HG02678 (cell line): Measurements from ENCODE around the gene FAM120B.
A peak's percentile ranks its signal among the peaks of the same experiment; 100 is the strongest.

ENCODE experiments used
- ATAC-seq: cut with Tn5 transposase; IDR thresholded peaks from one replicate; pipeline ENCODE4 v1.9.1; 2021; ENCODE audit warnings: mild to moderate bottlenecking, moderate library complexity; ENCODE audit not compliant: unreplicated experiment

FAM120B gene

DNA sequence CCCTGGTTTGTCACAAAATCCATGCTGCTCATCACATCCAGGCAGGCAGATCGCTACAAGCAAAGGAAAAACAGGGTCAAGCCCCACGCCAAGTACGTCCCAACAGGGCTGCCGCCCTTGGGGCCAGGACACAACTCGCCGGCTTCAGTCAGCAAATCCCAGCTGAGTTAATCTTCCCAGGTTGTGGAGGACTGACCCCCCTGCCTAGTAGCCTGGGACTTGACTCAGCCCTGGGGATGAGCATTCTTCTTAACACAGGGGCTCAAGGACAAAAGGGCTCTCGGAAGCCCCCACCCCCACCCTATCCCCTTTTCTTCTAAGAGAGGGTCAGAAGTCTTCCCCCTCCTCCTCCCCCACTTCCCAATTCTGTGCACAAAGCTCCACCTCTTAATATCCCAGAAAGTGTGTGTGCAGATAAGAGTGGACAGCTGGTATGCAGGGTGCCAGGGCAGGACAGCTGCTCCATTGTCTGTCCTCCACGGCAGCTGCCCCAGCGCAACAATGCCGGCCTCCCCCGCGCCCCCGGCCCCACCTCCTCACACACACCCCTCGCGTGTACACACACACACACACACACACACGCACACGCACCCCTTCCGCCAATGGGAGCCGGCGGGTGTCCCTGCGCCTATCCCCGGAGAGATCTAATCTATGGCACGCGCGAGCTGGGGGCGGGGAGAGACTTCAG lies 20.2 kb upstream of the FAM120B start:
- ATAC-seq: no peak

DNA sequence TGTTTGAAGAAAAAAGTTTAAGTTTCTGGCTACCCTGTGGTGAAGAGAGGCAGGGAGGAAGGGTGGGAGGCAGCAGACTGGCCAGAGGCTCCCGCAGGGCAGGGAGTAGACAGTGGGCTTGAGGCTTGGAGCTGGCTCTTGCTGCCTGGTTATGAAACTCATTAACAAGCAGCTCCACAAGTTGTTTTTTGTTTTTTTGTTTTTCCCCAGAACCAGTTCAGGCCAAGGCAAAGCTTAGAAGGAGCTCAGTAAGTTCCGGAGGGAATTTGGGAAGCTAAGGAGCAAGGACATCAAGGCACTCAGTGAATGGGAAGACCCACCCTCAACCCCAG lies 19.7 kb upstream of the FAM120B start:
- ATAC-seq: no peak

DNA sequence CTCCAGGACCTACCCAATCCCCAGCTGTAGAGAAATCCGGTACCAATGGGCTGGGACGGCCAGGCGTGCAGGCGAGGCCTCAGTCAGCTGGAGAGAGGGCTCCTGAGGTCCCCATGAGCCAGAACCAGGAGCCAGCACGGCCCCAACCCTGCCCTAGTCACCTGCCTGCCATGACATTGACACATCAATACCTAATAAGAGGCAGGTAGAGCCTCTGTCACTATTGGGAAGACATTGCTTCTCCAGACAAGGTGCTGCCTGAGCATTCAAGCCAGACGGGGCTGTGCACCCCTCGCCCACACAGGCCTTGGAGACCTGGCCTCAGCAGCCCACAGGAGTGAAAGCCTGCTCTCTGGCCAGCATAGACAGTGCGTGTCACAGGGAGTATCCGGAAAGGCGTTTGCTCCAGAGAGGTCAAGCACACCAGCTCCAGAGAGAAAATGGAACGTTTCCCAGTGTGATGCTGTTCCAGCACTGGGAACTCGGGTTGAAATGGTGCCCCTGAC lies 19.1 kb upstream of the FAM120B start:
- no peak for ATAC-seq

- no peak for ATAC-seq
These were observed 18.4 kb upstream of the FAM120B start for GRCh38 chr6:170288091-170288631.

- ATAC-seq: no peak
These were observed 17.7 kb upstream of the FAM120B start for GRCh38 chr6:170288852-170289179.

- ATAC-seq: no peak
These were observed 17.2 kb upstream of the FAM120B start for GRCh38 chr6:170289180-170289931.

GRCh38 chr6:170289951-170290295 lies 16.6 kb upstream of the FAM120B start:
- no peak for ATAC-seq

GRCh38 chr6:170290296-170291128 lies 16.0 kb upstream of the FAM120B start, which contains the start of gene DLL1:
TSS of gene DLL1 (minus strand) at chr6:170291078. CDS start at chr6:170290139, 939 bp downstream.
- no peak for ATAC-seq

- no peak for ATAC-seq
These were observed 15.1 kb upstream of the FAM120B start for GRCh38 chr6:170291271-170292110.

DNA sequence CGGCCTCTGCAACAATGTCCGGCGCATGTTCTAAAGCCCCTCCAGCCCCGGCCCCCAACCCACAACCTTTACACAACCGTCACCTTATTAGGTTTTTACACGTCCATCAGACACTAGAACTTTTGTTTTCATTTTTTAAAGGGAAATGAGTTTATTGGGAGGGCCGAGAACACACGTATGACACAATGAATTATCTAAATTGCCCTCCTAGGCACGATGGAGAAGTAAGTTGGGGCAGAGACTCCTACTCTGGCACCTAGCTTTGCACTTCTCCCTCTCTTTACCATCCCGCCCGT lies 14.5 kb upstream of the FAM120B start:
- no peak for ATAC-seq

DNA sequence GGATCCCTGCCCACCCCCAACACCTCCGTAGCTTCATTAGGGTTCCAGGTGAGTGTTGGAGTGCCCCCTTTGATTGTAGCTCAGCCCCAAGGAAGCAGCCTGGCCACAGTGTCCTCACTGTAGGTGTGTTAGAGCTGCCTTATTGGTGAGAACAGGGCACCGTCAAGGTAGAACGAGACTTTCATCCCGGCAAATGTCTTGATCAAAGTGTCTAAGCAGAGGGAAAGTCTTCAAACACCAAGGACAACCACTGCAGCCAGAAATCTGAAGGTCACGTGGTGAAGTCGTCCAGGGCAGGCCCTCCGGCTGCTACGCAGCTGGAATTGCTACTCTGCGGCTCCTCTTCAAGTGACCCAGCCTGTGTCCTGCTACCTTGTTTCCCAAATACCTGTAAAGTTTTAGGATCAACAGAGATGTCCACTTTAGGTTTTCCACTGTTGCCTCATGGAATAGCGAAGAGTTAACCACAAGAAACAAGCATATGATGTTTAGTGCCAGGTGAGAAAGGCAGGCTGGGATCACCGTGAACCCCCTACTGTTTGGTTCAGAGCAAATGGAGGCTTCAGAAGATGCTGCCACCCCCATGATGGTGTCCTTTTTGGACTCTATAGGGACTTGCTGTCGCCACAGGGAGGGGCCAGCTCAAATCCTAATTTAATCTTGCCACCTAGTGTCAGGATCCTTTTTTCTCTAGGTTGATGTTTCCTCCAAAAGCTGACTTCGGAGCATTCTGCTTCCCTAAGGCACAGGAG lies 14.0 kb upstream of the FAM120B start:
- no peak for ATAC-seq

- no peak for ATAC-seq
These were observed 13.0 kb upstream of the FAM120B start for GRCh38 chr6:170293341-170294231.

- ATAC-seq: no peak
These were observed 12.2 kb upstream of the FAM120B start for GRCh38 chr6:170294298-170294730.

- no peak for ATAC-seq
These were observed 11.6 kb upstream of the FAM120B start for GRCh38 chr6:170294813-170295509.

DNA sequence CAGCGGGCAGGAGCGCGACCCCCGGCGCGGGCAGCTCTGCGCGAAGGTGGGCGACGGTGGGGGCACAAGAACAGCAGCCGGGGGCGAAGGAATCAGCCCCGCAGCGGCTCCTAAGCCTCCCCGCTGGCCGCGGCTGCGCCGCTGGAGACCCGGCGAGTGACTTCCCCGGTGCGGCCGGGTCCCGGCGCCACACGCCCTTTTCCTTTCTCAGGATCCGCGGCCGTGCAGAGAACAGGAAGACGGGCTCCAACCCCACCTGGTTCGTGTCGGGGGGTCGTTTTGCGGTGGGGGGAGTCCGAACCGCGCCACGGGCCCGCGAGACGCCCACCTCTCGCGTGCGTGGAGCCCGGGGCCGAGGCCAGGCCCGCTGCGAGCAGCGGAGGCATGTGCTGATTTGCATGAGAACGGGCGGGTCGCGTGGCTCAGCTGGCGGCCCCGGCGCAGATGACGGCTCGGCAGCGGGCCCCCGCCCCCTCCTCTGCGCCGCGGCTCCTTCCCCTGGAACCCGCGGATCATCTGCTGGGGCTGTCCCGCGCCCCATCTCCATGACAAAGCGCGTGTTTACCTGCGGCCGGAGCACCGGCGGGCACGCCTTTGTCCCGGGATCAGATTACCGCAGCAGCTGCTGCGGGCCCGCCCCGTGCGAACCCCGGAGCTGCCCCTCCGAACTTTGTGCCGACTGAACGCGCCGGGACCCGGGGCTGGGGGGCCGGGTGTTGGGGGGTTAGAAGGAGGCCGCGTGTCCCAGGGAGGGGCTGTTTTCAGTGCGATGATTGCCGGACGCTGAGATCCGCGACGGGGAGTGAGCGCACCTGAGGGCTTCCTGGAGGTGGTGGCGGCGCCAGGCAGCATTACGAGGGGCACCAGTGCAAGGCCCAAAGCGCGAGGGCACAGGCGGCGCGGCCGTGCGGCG lies 10.8 kb upstream of the FAM120B start:
- peak; percentile 57 for ATAC-seq

DNA sequence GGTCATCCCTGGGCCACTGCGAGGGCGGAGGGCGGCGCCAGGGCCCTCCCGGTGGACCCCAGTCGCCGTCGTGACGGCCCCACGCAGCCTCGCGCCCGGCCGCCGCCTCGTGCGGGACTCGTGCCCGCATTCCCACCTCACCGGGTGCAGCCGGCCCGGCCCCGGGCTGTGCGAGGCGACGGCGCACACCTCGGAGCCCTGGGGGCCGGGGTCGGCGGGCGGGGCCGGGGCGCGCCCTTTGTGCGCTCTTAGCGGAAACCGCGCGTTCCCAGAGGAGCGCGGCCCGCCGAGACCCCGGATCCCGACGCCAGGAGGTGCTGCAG lies 10.2 kb upstream of the FAM120B start:
- ATAC-seq: no peak

- peak; percentile 30 for ATAC-seq
These were observed 9.6 kb upstream of the FAM120B start for GRCh38 chr6:170296746-170297575.
